Ovary (tissue), 3 donors: ENCODE data around the gene PPP4R3A.

ENCODE experiments used
- POLR2A ChIP-seq: fragments of 450-650 bp; IDR thresholded peaks from one replicate; pipeline ENCODE4 v1.6.1; 2017; ENCODE audit warnings: antibody characterized with exemption, mild to moderate bottlenecking, moderate library complexity
- TF ChIP-seq, protein P1 (sequence below), 3 donors: fragments of 450-650 bp in 2 of 3; fragments of 200-600 bp in 1 of 3; IDR thresholded peaks; one replicate each; pipeline versions ENCODE4 v1.5.1 to v1.8.0; 2016 to 2022; ENCODE audit warnings: antibody characterized with exemption in 3 of 3, mild to moderate bottlenecking in 1 of 3
- donor health status: DM: no; HTN: no; CAD: no.

DNA sequence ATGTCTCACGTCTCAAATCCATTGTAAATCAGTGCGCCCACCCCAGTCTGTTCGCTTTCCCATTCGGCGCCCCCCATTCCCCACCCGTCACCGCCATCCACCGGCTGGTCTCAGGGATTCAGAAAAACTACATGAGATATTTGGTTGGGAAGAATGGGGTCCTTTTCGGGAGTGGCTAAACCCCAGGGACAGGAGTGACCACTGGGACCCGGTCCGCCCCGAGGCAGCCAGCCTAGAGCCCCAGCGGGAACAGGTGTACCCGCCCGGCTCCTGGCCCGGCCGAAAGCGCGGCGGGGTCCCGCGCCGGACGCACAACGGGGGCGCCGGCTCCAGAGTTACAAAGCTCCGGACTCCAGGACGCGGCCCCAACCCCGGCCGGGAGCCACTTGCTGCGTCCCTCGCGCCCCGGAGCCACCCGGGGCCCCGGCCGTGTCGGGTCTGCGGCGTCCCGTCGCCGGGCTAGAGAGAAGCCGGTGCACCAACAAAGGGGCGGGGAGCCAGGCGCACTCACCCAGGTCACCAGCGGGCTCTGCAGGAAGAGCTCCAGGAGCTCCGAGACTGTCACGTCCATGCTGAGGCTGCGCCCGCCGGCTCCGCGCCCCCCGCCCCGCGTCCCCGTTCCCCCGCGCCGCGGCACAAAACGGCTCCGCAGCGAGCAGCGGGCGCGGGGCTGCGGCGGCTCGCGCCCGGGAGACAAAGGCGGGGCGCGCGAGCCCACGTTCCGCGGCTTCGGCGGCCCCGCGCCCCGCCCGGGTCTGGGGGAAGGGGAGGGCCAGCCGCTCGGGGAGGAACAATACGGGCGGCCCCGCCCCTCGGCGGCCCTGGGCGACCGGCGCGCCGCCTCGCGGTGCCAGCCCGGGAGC lies 92.8 kb downstream of the PPP4R3A start, which contains the start of gene CCDC88C:
- TF ChIP-seq, protein P1, sequence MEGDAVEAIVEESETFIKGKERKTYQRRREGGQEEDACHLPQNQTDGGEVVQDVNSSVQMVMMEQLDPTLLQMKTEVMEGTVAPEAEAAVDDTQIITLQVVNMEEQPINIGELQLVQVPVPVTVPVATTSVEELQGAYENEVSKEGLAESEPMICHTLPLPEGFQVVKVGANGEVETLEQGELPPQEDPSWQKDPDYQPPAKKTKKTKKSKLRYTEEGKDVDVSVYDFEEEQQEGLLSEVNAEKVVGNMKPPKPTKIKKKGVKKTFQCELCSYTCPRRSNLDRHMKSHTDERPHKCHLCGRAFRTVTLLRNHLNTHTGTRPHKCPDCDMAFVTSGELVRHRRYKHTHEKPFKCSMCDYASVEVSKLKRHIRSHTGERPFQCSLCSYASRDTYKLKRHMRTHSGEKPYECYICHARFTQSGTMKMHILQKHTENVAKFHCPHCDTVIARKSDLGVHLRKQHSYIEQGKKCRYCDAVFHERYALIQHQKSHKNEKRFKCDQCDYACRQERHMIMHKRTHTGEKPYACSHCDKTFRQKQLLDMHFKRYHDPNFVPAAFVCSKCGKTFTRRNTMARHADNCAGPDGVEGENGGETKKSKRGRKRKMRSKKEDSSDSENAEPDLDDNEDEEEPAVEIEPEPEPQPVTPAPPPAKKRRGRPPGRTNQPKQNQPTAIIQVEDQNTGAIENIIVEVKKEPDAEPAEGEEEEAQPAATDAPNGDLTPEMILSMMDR (IDR thresholded peaks at IDR 0.05), result no peak
- no peak for TF ChIP-seq POLR2A
